ENCODE data around the gene AIRE.
A peak's percentile ranks its signal among the peaks of the same experiment; 100 is the strongest.
"Not testable (repeated sequence)": the region's sequence is repeated elsewhere in the genome, so short reads cannot be mapped to it uniquely, and the experiment has no call there.

The AIRE gene

DNA sequence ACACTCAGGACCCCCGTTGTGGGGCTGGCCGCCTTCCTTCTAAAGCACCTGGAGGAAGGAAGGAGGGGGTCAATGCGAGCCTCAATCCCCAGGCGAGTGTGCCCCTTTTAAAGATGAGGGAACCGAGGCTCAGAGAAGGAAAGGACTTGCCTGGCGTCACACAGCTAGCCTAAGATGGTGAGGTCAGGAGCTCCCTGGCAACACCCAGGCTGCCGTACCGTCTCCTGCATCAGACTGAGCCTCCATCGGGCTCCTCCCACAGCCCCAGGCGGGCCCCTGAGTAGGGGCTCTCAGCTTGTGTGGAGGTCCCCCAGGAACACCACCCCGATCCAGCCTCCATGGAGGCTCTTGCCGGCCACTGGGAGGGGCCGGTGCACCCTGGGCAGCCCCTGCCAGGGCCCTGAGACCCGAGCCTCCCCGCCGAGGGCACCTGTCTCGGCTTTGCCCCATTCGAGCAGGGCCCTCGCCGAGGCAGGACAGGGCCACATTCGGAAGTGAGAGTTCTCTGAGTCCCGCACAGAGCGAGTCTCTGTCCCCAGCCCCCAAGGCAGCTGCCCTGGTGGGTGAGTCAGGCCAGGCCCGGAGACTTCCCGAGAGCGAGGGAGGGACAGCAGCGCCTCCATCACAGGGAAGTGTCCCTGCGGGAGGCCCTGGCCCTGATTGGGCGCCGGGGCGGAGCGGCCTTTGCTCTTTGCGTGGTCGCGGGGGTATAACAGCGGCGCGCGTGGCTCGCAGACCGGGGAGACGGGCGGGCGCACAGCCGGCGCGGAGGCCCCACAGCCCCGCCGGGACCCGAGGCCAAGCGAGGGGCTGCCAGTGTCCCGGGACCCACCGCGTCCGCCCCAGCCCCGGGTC is at the start of gene AIRE:
TSS of gene AIRE (plus strand) at position 739 of the 855 bp plus-strand sequence. CDS start 131 bp downstream, outside the sequence.
- peak; percentile 55 for DNase-seq (ENCODE audit: low spot score)

DNA sequence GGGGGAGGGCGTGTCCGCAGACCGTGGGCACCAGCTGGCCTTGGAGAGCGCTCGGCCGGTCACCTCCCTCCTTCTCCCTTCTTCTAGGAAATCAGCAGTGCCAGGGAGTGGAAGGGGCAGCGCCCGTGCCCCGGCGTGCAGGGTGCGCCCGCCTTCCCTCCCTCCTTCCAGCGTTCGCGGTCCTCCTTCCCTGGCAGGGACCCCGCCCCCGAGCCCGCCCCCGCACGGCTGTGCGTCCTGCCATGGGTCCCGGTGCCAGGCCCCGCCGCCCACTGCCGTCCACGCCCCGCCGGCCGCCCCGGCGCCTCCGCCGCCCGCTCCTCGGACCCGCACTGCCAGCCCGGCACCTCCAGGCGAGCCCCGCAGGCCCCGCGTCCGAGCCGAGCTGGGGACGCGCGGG is 45.3 kb upstream of the AIRE start:
- DNase-seq (ENCODE audit: low spot score), result not testable (repeated sequence)

DNA sequence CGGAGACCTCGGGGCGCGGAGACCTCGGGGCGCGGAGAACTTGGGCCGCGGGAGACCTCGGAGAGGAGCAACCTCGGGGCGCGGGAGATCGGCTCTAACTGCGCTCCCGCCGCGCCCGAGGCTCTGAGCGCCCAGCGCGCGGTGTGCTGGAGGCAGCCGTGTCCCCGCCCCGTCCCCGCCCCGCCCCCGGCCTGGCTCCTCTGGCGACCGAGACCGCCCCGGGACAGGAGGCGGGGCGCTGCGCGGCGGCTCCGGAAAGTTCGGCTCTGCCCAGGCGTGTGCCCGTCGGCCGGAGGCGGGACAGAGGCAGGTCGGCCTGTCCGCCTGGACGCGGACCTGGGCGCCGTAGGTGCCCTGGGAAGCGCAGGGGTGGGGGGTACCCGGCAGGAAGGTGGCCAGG is 44.8 kb upstream of the AIRE start, which contains the start of gene ICOSLG:
TSS of gene ICOSLG (minus strand) at position 102 of the 400 bp plus-strand sequence. CDS start 126 bp downstream, outside the sequence.
- DNase-seq (ENCODE audit: low spot score), result not testable (repeated sequence)

DNA sequence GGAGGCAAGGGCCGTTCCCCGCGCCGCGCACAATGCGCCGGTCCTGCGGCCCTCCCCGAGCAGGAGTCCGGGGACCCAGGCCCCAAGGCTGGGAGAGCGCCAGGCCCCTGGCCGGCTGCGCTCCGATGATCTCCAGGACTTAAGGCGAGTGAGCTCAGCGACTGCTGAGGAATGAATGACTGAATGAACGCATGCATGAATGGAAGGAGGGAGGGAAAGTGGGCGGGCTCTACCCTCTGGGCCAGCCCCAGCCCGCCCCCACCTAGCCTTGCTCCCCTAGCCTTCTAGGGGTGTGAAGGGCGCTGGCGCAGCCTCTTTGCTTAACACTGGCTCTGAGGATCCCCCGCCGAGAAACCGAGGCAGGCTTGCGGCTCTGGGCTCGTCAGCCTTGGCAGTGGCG is 44.4 kb upstream of the AIRE start:
- DNase-seq (ENCODE audit: low spot score), result not testable (repeated sequence)

DNA sequence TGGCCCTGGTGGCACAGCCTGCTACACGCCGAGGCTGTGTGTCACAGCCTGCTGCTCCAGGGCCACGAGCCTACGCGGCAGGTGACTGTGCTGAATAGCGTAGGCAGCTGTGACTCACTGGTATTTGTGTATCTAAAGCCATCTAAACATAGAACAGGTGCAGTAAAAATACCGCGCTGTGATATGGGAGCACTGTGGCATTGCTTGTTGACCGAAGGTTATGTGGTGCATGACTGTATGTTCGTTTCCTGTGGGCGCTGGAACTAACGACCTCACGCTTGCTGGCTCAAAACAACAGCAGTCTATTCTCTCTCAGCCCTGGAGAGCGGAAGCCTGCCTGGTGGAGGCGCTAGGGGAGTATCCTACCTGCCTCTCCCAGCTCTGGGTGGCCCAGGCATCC is 41.7 kb upstream of the AIRE start:
- DNase-seq (ENCODE audit: low spot score), result not testable (repeated sequence)

DNA sequence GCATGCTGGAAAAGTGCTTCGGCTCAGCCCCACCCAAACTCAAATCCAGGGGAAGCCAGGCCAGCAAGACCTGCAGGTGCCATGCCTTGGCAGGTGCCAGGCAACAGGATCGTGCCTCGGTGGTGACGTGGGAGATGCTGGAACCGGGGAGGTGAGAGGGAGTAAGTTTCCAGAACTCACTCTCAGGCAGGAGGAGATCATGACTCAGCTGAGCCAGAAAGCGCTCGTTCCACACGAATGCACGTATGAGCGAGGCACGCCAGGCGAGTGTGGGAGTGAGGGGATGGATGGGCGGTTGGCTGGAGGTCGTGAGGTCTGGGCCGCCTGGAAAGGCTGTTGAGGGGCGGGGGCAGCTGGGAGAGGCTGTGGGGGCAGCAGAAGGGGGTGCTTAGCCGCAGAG is 37.8 kb upstream of the AIRE start:
- DNase-seq (ENCODE audit: low spot score), result not testable (repeated sequence)

DNA sequence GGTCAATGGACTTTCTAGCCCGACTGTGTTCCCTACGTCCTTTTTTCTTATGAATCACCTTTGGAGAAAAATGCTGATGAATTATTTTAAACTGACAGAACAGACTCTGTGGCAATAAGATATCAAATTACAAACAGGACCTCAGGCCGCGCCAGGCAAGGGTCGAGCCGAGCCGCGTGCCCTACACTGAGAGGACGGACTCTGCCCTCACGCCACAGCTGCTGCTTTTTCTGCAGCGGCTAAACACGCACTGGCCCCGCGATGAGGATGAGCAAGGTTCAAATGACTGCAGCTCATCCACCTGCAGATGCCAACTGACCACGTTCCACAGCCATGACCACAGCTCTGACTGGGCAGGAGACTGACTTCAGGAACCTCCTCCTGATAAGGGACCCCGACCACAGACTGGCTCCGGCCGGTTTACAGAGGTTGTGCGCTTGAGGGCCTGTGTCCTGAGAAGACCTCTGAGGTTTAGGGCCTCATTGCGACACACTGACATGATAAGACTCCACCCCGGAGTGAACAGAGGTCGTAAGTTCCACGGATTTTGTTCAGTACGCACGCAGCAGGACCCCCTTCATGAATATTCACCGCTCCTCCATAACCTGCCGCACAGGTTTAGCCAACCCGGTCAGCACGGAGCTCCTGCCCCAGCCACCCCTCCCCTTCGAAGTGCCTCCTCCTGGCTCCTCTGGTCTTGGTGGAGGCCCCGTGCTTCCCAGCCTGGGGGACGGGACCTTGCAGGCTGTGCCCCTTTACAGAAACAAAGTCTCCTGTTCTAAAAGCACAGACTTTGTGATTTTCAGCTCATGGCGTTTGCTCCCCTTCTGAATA is 36.3 kb upstream of the AIRE start:
- not testable (repeated sequence) for DNase-seq (ENCODE audit: low spot score)

DNA sequence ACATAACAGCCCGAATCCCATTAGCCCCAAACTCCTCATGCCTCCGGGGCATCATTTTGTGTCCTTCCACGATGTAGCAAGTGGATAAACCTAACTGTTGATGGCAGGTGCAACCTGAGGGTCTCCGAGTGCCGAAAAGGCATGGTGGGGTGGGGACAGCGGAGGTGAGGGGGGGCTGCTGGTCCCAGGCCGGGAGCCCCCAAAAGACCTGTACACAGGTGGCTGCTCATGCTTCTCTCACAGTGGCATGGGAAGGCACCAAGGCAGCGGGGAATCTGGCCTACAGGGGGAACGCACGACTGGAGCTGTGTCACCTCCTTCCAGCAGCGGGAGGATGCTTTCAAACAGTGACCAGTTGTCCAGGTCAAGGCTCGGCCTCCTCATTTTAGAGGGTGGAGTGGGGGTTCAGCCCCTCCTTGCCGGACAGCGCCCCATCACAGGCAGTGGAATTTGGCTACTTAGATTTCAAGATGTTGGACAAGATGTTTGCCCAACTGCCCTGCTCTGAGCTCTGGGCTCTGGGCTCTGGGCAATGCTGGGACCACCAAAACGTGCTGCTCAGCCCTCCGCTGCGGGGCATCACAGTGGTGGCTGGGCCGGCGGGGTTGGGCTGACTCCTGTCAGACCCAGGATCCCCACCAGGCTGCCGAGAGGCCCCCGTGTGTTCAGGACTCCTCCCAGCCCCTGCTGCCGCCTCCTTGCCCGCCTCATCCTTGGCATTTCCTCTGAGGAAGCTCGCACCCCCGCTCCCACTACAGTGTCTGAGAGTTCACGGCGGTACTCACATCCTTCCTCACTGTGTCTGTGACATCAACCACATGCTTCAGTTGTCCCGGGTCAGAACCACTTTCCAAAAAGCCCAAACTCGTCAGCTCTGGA is 31.6 kb upstream of the AIRE start:
- peak; percentile 81 for DNase-seq (ENCODE audit: low spot score)

DNA sequence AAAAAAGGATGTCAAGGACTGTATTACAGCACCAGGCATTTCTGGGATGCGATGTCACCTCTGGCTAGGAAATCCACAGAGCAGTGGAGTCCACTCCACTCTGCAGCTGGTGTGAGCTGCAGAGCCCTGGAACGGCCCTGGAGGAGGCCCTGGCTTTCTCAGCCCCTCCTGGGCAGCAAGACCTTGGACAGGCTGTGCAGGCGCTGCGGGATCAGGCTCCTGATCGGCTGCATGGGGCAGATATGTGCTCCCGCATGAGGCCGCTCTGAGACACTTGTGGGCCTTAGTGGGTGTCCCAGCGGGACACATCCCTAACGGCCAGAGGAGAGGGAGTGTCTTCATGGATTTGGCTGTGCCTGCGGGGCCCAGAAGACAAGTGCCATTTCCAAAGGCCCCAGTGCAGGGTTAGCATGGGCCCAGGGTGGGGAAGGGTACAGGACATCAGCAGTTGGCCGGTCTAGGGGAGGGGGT is 30.1 kb upstream of the AIRE start:
- no peak for DNase-seq (ENCODE audit: low spot score)

DNA sequence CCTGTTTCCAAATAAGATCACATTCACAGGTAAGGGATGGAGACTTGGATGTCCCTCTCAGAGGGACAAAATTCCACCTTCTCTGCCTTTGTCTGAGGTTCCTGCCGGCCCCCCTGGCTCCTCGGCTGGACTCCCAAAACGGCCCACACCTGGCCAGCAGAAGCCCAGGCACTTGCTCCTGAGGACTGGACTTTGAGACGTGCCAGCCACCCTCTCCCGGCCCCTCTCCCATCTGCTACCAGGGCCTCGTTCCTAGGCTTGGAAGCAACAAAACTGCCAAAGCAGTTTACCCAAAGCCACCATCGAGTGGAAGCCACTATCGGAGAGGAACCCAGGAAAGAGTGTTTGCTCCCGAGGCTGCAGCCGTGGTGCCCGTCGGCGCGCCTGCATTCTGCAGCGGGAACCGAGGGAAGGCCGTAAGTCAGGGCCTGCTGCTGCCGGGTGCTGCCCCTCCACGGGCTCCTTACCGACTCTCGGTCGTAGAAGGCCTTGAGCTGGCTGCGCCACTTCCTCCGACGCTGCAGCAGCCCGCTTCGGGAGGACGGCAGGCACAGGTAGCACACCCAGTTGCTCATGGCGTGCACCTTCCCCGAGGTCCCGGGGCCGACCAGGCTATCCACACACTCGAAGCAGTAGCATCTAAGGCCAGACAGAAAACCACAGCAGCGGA is 27.5 kb upstream of the AIRE start:
- no peak for DNase-seq (ENCODE audit: low spot score)

DNA sequence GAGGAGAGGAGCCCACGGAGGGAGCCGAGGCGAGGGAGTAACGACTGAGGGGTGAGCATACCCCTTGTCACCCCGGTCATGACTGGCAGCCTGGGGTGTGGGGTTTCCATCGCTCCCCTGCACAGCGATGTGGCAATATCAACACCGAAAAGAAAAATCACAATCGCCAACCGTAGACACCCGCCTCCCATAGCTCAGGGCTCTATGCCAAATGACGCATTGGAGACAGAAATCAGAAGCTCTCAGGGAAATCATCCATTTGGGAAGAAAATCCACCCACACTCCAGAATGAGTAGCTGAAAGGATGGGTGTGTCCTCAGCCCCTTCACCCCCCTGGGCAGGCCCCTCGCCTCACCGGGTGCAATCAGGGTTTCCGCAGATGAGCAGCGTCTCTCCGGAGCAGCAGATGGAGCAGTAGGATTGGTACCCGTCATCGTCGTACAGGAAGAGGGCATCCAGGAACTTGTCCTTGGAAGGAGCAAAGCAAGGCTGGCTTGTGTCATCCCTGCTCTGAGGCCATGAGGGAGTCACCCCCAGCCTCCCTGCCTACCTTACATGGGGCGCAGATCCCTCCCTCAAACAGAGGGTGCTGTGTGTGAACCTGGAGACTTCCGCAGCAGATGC is 26.5 kb upstream of the AIRE start:
- no peak for DNase-seq (ENCODE audit: low spot score)

DNA sequence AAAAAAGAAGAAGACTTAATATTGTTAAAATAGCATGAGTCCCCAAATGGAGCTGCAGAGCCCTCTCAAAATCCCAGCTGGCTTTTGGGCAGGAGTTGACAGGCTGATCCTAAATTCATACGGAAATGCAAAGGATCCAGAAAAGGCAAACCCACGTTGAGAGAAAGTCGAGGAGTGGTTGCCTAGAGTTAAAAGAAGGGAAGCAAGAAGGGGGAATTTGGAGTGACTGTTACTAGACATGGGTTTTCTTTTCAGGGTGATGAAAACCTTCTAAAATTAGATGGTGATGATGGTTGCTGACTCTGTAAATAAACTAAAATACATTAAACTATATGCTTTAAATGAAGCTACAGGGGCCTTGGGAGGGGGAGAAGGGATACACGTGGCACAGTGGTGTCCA is 25.6 kb upstream of the AIRE start:
- DNase-seq (ENCODE audit: low spot score), result no peak

DNA sequence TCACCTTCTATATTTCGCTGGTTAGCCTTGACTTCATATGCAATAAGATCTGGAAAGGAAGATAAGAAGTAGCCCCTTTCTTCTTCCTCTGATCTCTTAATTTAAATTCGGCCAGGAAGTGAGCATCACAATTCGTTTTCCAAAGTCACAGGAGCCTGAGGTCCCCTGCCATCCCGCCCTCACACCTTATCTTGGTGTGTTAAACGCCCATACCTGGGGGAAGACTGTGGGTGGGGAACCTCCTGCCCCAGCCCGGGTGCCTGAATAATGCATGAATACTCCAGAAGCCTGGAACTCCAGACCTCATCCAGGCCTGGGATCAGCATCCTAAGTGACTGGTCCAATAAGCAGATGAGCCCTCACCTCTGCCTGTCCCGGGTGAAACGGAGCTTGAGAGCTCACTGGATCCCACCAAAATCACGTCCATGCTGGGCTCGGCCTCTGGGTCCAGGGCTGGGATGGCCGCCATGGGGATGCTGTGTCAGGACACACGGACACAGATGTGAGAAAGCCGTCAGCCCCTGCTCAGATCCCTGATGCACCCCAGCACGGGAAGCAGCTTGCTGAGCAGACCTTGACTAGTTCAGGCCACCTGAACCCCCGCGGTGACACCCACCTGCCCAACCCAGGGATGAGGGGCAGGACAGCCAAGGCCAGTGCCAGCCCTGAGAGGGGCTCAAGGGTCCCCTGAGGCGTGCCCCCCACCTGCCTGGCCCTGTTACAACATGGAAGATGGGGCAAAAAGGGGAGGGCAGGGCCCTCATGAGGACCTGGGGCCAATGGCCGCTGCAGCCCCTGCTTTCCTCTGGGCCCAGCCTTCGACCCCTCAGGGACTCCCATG is 24.7 kb upstream of the AIRE start:
- no peak for DNase-seq (ENCODE audit: low spot score)

DNA sequence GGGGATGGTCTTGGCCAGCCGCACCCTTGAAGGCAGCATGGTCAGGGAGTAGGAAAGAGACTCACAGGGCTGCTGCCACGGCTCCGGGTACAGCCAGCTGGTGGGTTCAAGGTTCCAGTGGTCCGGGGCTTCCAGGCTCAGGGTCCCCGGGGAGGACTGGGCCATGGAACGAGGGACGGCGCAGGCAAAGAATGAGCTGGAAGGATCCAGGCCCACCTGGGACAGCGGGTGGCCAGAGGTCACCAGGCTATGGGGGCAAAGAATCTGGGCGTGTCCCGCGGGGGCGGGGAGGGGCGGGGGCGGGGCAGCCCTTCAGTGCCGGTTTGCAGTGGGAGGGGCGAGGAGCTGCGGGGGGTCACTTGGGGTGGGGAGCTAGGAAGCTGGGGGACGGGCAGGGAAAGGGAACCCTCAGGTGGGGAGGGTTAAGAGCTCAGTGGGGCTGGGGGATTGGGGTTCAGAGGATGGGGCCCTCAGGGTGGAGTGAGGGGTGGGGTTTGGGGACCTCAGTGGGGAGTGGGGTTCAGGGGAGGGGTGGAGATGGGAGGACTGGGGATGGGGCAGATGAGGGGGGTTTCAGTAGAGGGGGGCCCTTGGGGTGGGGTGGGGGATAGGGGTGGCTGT is 23.9 kb upstream of the AIRE start, which contains the start of gene DNMT3L:
TSS of gene DNMT3L (minus strand) at position 223 of the 621 bp plus-strand sequence. CDS start 638 bp downstream, outside the sequence.
- DNase-seq (ENCODE audit: low spot score), result no peak

DNA sequence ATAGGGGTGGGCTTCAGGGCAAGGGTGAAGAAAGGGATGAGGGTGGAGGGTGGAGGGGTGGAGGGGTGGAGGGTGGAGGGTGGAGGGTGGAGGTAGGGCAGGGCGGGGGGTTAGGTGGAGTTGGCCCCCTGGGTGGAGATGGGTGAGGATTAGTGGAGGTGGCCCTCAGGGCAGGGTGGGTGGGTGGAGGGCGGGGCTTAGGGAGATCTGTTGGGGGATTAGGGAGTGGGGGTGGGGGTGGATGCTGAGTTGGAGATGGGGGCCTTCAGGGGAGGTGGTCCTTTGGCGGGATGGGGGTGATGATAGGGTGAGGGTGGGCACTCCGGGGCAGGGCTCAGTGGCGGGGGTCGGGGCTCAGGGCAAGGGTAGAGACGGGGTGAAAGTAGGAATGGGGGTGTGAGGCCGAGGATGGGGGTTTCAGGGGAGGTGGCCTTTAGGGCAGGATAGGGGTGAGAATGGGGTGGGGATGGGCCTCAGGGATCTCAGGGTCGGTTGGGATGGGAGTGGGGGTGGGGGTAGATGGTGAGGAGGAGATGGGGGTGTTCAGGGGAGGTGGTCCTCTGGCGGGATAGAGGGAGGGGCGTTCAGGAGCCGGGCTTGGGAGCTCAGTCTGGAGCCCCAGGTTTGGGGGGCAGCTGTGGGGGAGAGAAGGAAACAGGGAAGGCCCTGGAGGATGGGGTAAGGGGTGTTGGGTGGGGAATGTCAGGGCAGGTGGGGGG is 23.2 kb upstream of the AIRE start:
- no peak for DNase-seq (ENCODE audit: low spot score)

DNA sequence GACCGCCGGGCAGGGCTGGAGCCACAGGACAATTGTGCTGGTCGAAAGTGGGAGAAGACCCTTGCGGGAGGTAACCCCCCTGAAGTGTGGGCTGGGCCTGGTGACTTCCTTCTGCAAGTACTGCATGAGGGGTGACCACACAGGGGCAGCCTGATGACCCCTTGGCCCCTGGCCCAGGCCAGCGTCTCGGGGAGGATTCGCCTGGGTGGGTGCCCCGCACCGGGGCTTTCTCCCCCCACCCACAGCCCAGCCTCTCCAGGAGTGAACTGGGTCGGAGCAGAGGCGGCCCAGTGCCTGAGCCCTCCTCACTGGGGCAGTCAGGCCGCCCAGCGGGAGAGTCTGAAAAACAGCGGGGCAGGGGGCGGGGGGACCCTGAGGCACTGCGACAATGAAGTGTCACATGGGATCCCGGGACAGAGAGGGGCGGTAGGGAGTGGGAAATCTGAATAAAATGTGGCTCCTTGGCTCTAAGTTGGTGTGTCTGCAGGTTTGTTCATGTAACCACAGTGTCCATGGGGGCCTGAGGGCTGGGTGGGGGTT is 22.4 kb upstream of the AIRE start:
- no peak for DNase-seq (ENCODE audit: low spot score)

DNA sequence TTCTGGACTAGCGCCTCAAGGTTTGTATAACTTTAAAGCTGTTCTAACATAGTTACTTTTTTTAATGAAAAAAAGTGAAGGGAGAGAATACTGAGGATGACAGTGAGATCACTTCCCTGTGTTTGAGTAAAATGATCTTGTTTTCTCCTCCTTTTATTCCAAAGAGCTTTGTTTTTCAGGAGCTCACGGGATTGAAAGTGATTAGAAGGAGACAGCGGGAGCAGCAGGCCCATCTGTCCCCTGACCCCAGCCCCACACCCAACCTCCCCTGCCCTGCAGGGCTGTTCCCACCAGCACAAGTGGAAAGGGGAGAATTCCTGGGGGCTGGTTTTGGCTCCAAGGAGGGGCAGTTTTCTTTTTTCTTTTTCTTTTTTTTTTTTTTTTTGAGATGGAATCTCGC is 21.9 kb upstream of the AIRE start:
- DNase-seq (ENCODE audit: low spot score), result no peak

DNA sequence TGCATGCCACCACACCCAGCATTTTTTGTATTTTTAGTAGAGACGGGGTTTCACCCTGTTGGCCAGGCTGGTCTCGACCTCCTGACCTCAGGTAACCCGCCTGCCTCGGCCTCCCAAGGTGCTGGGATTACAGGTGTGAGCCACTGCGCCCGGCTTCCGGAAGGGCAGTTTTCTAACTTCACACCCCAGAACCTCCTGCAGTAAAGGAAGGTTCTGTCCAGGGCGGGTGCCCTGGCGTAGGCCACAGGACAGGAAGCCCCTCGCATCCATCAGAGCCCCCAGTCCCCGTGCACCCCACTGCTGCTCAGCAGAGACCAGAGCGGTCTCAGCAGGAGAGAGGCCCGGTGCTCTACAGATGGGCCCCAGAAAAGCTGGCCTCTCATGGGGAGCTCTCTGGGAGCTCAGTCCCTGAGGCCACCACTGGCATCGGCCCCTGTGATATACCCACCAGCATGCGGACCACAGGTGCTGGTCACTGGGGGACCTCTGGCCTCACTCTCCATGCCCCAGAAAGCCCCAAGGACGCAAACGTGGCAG is 19.9 kb upstream of the AIRE start:
- DNase-seq (ENCODE audit: low spot score), result no peak
